Gastroesophageal sphincter (tissue), 4 donors: ENCODE measurements around the gene RPTOR. TPM values are rescaled to one million over a fixed set of nuclear protein-coding genes. Genes with fewer than 3 reads are reported as not detected.
A peak's percentile ranks its signal among the peaks of the same experiment; 100 is the strongest.

Experiments used
- ATAC-seq: fragments of 150-250 bp; one replicate; pipeline ENCODE4 v1.9.1; 2016; ENCODE audit warnings: mild to moderate bottlenecking, moderate library complexity
- H3K27ac ChIP-seq, 4 donors: fragments of 200-600 bp; sonication (generic) in 3 of 4; 1 replicate in 3 of 4; 2 replicates in 1 of 4; pipeline ENCODE4 v1.5.1; 2016 to 2019
- H3K27me3 ChIP-seq: fragments of 200-600 bp; sonication (generic); one replicate; pipeline ENCODE4 v1.5.1; 2019
- H3K36me3 ChIP-seq, 2 donors: fragments of 200-600 bp; sonication (generic); one replicate each; pipeline ENCODE4 v1.5.1; 2019; ENCODE audit warnings: control low read depth in 1 of 2
- H3K4me1 ChIP-seq, 3 donors: fragments of 200-600 bp; sonication (generic); 1 replicate in 2 of 3; 2 replicates in 1 of 3; pipeline ENCODE4 v1.5.1; 2016 to 2019; ENCODE audit warnings: control low read depth in 2 of 3
- H3K4me3 ChIP-seq, 2 donors: fragments of 200-600 bp; sonication (generic); one replicate each; pipeline ENCODE4 v1.5.1; 2019; ENCODE audit warnings: mild to moderate bottlenecking in 1 of 2, moderate library complexity in 1 of 2
- H3K9me3 ChIP-seq, 3 donors: fragments of 200-600 bp; sonication (generic); one replicate each; pipeline ENCODE4 v1.5.1; 2017 to 2019; ENCODE audit warnings: control low read depth in 2 of 3
- EP300 ChIP-seq: sonication (generic); formaldehyde crosslinking; IDR thresholded peaks from one replicate; pipeline ENCODE4 v1.6.1; 2017; ENCODE audit warnings: antibody characterized with exemption, mild to moderate bottlenecking
- POLR2A ChIP-seq, 2 donors: fragments of 450-650 bp; IDR thresholded peaks; one replicate each; pipeline ENCODE4 v1.6.1; 2017; ENCODE audit warnings: antibody characterized with exemption in 2 of 2, mild to moderate bottlenecking in 2 of 2, moderate library complexity in 1 of 2
- POLR2AphosphoS5 ChIP-seq: sonication (generic); formaldehyde crosslinking; IDR thresholded peaks from one replicate; pipeline ENCODE4 v1.6.1; 2017; ENCODE audit warnings: antibody characterized with exemption
- WGBS, 2 donors: methylation state at CpG; one replicate each; pipeline ENCODE4 v1.1.5; 2018; ENCODE audit warnings: low coverage in 1 of 2; 5-methylcytosine and 5-hydroxymethylcytosine counted together
- total RNA-seq, 4 donors: library from RNA; depleted of rRNA; stranded (reverse); fragments of >200 nt; gene quantifications; one replicate each; pipeline ENCODE4 v1.1.0, GENCODE V29; 2016
- TF ChIP-seq, protein P1 (sequence below), 4 experiments: fragments of 200-600 bp in 2 of 4; fragments of 450-650 bp in 2 of 4; sonication (generic) in 1 of 4; IDR thresholded peaks; one replicate each; pipeline ENCODE4 v1.5.1; 2017 to 2019; ENCODE audit warnings: antibody characterized with exemption in 4 of 4, mild to moderate bottlenecking in 2 of 4, moderate library complexity in 2 of 4

The RPTOR gene
- total RNA-seq, 4 donors from 2014 or later, result 25.7 to 56.8 (median 39.7) TPM

GRCh38 chr17:80964859-80965580, 420.4 kb downstream of the RPTOR start:
- Histone ChIP-seq H3K9me3 (no peaks in the 10 kb centered on the region), H3K4me3 (no peak overlapping the region), H3K36me3 (peaks cover 0 to 41% of the 10 kb centered on the region in 2 donors), H3K27me3 (no peaks in the 10 kb centered on the region), H3K4me1 (peaks cover 6 to 58% (median 32%) of the 10 kb centered on the region in 3 donors), H3K27ac (peak overlapping the region in 2 of 4 donors; percentile 24 to 52)
- no peak for ATAC-seq
- WGBS, 2 donors, result 100% methylated on average over 1 of the region's 36 CpGs; no CpG with 5 or more reads in 1 of the 2 donors
- TF ChIP-seq EP300 (no peak), POLR2AphosphoS5 (no peak), POLR2A (IDR thresholded peaks at IDR 0.05) (no peak)
- TF ChIP-seq, protein P1, sequence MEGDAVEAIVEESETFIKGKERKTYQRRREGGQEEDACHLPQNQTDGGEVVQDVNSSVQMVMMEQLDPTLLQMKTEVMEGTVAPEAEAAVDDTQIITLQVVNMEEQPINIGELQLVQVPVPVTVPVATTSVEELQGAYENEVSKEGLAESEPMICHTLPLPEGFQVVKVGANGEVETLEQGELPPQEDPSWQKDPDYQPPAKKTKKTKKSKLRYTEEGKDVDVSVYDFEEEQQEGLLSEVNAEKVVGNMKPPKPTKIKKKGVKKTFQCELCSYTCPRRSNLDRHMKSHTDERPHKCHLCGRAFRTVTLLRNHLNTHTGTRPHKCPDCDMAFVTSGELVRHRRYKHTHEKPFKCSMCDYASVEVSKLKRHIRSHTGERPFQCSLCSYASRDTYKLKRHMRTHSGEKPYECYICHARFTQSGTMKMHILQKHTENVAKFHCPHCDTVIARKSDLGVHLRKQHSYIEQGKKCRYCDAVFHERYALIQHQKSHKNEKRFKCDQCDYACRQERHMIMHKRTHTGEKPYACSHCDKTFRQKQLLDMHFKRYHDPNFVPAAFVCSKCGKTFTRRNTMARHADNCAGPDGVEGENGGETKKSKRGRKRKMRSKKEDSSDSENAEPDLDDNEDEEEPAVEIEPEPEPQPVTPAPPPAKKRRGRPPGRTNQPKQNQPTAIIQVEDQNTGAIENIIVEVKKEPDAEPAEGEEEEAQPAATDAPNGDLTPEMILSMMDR (IDR thresholded peaks at IDR 0.05), result no peak

DNA sequence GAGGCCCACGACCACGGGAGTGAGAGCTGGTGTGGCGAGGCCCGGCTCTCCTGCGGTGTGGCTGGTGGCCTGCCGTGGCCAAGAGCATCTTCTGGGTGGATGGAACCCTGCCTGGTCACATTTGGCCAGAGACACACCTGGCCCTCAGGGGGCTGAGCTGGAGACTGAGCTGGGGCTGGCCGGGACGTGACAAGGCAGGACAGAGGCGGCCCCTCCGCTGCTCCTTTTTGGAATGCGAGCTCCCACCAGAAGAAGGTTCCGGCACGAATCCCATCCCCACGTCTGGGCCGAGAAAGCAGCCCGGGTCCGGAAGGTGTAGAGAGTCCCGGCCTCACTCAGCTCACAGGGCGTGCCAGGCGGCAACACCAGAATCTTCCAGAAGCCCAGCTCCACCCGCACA, 421.0 kb downstream of the RPTOR start:
- Histone ChIP-seq H3K4me1 (peaks cover 6 to 58% (median 32%) of the 10 kb centered on the region in 3 donors), H3K9me3 (no peaks in the 10 kb centered on the region), H3K27ac (peak overlapping the region in 2 of 4 donors; percentile 24 to 52), H3K36me3 (peaks cover 0 to 39% of the 10 kb centered on the region in 2 donors), H3K27me3 (peaks cover under 1% of the 10 kb centered on the region), H3K4me3 (no peak overlapping the region)
- no peak for TF ChIP-seq EP300
- TF ChIP-seq, protein P1 (IDR thresholded peaks at IDR 0.05), result no peak
- no peak for TF ChIP-seq POLR2AphosphoS5
- TF ChIP-seq POLR2A (IDR thresholded peaks at IDR 0.05), result no peak
- ATAC-seq, result no peak
- WGBS, 2 donors, result 100% methylated on average over 6 of the region's 21 CpGs; no CpG with 5 or more reads in 1 of the 2 donors

DNA sequence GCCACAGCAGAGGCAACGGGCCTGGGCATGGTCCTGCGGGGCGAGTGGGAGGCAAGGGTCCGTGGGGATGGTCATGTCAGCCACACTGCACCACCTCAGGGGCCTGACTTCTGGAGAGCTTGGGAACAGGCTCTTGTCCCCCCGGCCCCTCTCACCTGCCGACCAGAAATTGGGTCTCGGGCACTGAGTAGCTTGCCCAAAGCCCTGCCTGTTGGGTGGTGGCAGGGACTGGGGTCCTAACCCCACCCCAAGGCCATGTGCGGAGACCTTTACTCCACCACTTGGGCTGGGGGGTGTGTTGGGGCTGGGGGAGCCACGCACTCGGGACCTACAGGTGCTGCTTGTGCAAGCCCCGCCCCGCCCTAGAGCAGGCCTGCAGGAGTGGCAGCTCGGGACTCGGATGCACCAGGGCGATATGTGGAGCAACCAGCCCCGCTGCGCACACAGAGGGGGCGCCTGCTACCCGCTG, 422.8 kb downstream of the RPTOR start:
- Histone ChIP-seq H3K4me1 (peaks cover 6 to 46% (median 30%) of the 10 kb centered on the region in 3 donors), H3K27ac (peak overlapping the region in 3 of 4 donors; percentile 56 to 81 (median 81)), H3K4me3 (no peak overlapping the region), H3K9me3 (no peaks in the 10 kb centered on the region), H3K27me3 (peaks cover 19% of the 10 kb centered on the region), H3K36me3 (peaks cover 0 to 33% of the 10 kb centered on the region in 2 donors)
- TF ChIP-seq POLR2A (IDR thresholded peaks at IDR 0.05) (no peak), EP300 (no peak), POLR2AphosphoS5 (no peak)
- TF ChIP-seq, protein P1 (IDR thresholded peaks at IDR 0.05), result no peak
- 80 to 90% methylated on average over 1 to 2 of the region's 19 CpGs for WGBS, 2 donors
- no peak for ATAC-seq

- H3K27me3 ChIP-seq, result peaks cover 19% of the 10 kb centered on the region
- peak overlapping the region; percentile 14 to 88 (median 81) for H3K27ac ChIP-seq
- peaks cover 0 to 24% of the 10 kb centered on the region in 2 donors for H3K36me3 ChIP-seq
- no CpG with 5 or more reads among the region's 17 CpGs for WGBS, 2 donors
- ATAC-seq, result peak; percentile 78
- H3K9me3 ChIP-seq, result no peaks in the 10 kb centered on the region
- no peak overlapping the region for H3K4me3 ChIP-seq
- H3K4me1 ChIP-seq, result peaks cover 6 to 40% (median 30%) of the 10 kb centered on the region in 3 donors
- TF ChIP-seq, protein P1 (IDR thresholded peaks at IDR 0.05), result no peak
- TF ChIP-seq POLR2AphosphoS5 (peak; percentile 89), EP300 (no peak)
Measured at GRCh38 chr17:80968602-80969029, 424.0 kb downstream of the RPTOR start.
